Osteoblast (primary cell): ENCODE measurements around the gene NELL2. TPM values are rescaled to one million over a fixed set of nuclear protein-coding genes. Genes with fewer than 3 reads are reported as not detected.
"Not testable (repeated sequence)": the region's sequence is repeated elsewhere in the genome, so short reads cannot be mapped to it uniquely, and the experiment has no call there.

Experiments
- DNase-seq: peaks from one replicate; pipeline ENCODE4 v3.0.0; 2011; ENCODE audit warnings: low spot score, mixed read lengths; ENCODE audit not compliant: insufficient read length; ENCODE audit errors: missing footprints
- H2AFZ ChIP-seq: 2 replicates; pipeline ENCODE4 v1.6.0; 2011; ENCODE audit warnings: mild to moderate bottlenecking, low read length
- H3K27ac ChIP-seq: 2 replicates; pipeline ENCODE4 v1.5.1; 2011; ENCODE audit warnings: mild to moderate bottlenecking, low read depth, low read length, moderate library complexity
- H3K27me3 ChIP-seq: 2 replicates; pipeline ENCODE4 v1.6.0; 2012; ENCODE audit warnings: mild to moderate bottlenecking, control low read depth, inconsistent platforms, low read length, moderate library complexity; ENCODE audit not compliant: insufficient read depth
- H3K36me3 ChIP-seq: 2 replicates; pipeline ENCODE4 v1.5.1; 2011; ENCODE audit warnings: mild to moderate bottlenecking, low read length, control low read depth, moderate library complexity; ENCODE audit not compliant: insufficient read depth
- H3K4me1 ChIP-seq: 2 replicates; pipeline ENCODE4 v1.5.1; 2011; ENCODE audit warnings: mild to moderate bottlenecking, low read length, control low read depth, moderate library complexity; ENCODE audit not compliant: insufficient read depth
- H3K4me2 ChIP-seq: 2 replicates; pipeline ENCODE4 v1.6.0; 2011; ENCODE audit warnings: mild to moderate bottlenecking, low read length; ENCODE audit not compliant: insufficient read depth
- H3K4me3 ChIP-seq: fragments of 200-600 bp; sonication (generic); 3 replicates; pipeline ENCODE4 v1.5.1; 2012; ENCODE audit warnings: mild to moderate bottlenecking, low read length, inconsistent platforms; ENCODE audit not compliant: insufficient read depth
- H3K79me2 ChIP-seq: 2 replicates; pipeline ENCODE4 v1.6.0; 2012; ENCODE audit warnings: mild to moderate bottlenecking, low read length, control low read depth, inconsistent platforms; ENCODE audit not compliant: insufficient read depth
- H3K9me3 ChIP-seq: 2 replicates; pipeline ENCODE4 v1.5.1; 2011; ENCODE audit warnings: low read depth, low read length, control low read depth
- H4K20me1 ChIP-seq: 2 replicates; pipeline ENCODE4 v1.6.0; 2012; ENCODE audit warnings: mild to moderate bottlenecking, low read length, control low read depth; ENCODE audit not compliant: insufficient read depth
- CTCF ChIP-seq: IDR thresholded peaks from 2 replicates; pipeline ENCODE4 v1.5.1; 2011; ENCODE audit warnings: mild to moderate bottlenecking, low read depth, low read length, moderate library complexity; ENCODE audit errors: extremely low read depth
- total RNA-seq: library from RNA; depleted of rRNA; stranded (reverse); fragments of >200 nt; gene quantifications from 2 replicates; pipeline ENCODE4 v1.2.3, GENCODE V29; 2012

Gene NELL2
- total RNA-seq, 1 donor: not detected

GRCh38 chr12:44833561-44833960 is 42.6 kb downstream of the NELL2 start:
- Histone ChIP-seq H3K9me3 (no peaks in the 10 kb centered on the region), H3K27me3 (no peaks in the 10 kb centered on the region), H3K4me2 (no peak overlapping the region), H3K27ac (no peak overlapping the region), H3K4me1 (no peaks in the 10 kb centered on the region), H4K20me1 (no peaks in the 10 kb centered on the region), H2AFZ (no peak overlapping the region), H3K36me3 (no peaks in the 10 kb centered on the region), H3K79me2 (no peaks in the 10 kb centered on the region), H3K4me3 (no peak overlapping the region)
- DNase-seq: no peak
- no peak for TF ChIP-seq CTCF

- Histone ChIP-seq H4K20me1 (no peaks in the 10 kb centered on the region), H3K9me3 (no peaks in the 10 kb centered on the region), H3K4me1 (no peaks in the 10 kb centered on the region), H3K4me3 (no peak overlapping the region), H2AFZ (no peak overlapping the region), H3K27ac (no peak overlapping the region), H3K36me3 (no peaks in the 10 kb centered on the region), H3K79me2 (no peaks in the 10 kb centered on the region), H3K4me2 (no peak overlapping the region), H3K27me3 (no peaks in the 10 kb centered on the region)
- no peak for TF ChIP-seq CTCF
- no peak for DNase-seq
These were observed 45.5 kb downstream of the NELL2 start for GRCh38 chr12:44830566-44831055.

GRCh38 chr12:44829045-44829444 is 47.1 kb downstream of the NELL2 start:
- H3K27ac ChIP-seq: no peak overlapping the region
- H3K4me1 ChIP-seq: no peaks in the 10 kb centered on the region
- H3K36me3 ChIP-seq: no peaks in the 10 kb centered on the region
- no peaks in the 10 kb centered on the region for H3K9me3 ChIP-seq
- no peaks in the 10 kb centered on the region for H3K27me3 ChIP-seq
- no peaks in the 10 kb centered on the region for H4K20me1 ChIP-seq
- no peak overlapping the region for H3K4me2 ChIP-seq
- H2AFZ ChIP-seq: no peak overlapping the region
- DNase-seq: no peak
- H3K4me3 ChIP-seq: no peak overlapping the region
- H3K79me2 ChIP-seq: no peaks in the 10 kb centered on the region
- TF ChIP-seq CTCF: no peak

- Histone ChIP-seq H3K4me1 (no peaks in the 10 kb centered on the region), H2AFZ (no peak overlapping the region), H4K20me1 (no peaks in the 10 kb centered on the region), H3K4me2 (no peak overlapping the region), H3K27me3 (no peaks in the 10 kb centered on the region), H3K79me2 (no peaks in the 10 kb centered on the region), H3K4me3 (no peak overlapping the region), H3K27ac (no peak overlapping the region), H3K9me3 (no peaks in the 10 kb centered on the region), H3K36me3 (no peaks in the 10 kb centered on the region)
- no peak for TF ChIP-seq CTCF
- DNase-seq: no peak
These were observed 48.2 kb downstream of the NELL2 start for GRCh38 chr12:44827832-44828438.

- H4K20me1 ChIP-seq, DNase-seq, H3K9me3 ChIP-seq, H3K4me3 ChIP-seq, H3K4me1 ChIP-seq, H3K36me3 ChIP-seq, H3K27ac ChIP-seq, H3K4me2 ChIP-seq, H3K79me2 ChIP-seq, H2AFZ ChIP-seq, H3K27me3 ChIP-seq: not testable (repeated sequence)
These were observed 54.4 kb downstream of the NELL2 start for GRCh38 chr12:44821702-44822101.
